NCI-H128 (cell line): Measurements from ENCODE around the gene MAGEC3.
"Not testable (repeated sequence)": the region's sequence is repeated elsewhere in the genome, so short reads cannot be mapped to it uniquely, and the experiment has no call there.

Source experiments
- DNase-seq: peaks from one replicate; lab custom pipeline; 2025; ENCODE audit not compliant: unreplicated experiment; lab: John Stamatoyannopoulos, UW

The MAGEC3 gene

GRCh38 chrX:141838016-141838415 lies at the start of gene MAGEC3:
TSS of gene MAGEC3 (plus strand) at chrX:141838316. CDS start at chrX:141838316, 0 bp downstream.
- no peak for DNase-seq

- DNase-seq = no peak
Observed at GRCh38 chrX:141791856-141792255, 46.3 kb upstream of the MAGEC3 start.

- no peak for DNase-seq
Observed at GRCh38 chrX:141811438-141811837, 26.7 kb upstream of the MAGEC3 start.

- DNase-seq = no peak
Observed at GRCh38 chrX:141814213-141814857, 23.8 kb upstream of the MAGEC3 start.

- no peak for DNase-seq
Observed at GRCh38 chrX:141815904-141816303, 22.2 kb upstream of the MAGEC3 start.

GRCh38 chrX:141832247-141832646 lies 5.9 kb upstream of the MAGEC3 start:
- DNase-seq = no peak

- DNase-seq = no peak
Observed at GRCh38 chrX:141839856-141840255, 1.7 kb downstream of the MAGEC3 start.

- DNase-seq = no peak
Observed at GRCh38 chrX:141857479-141857878, 19.4 kb downstream of the MAGEC3 start.

GRCh38 chrX:141879616-141880015 lies 41.5 kb downstream of the MAGEC3 start:
- DNase-seq = no peak

- DNase-seq = not testable (repeated sequence)
Observed at GRCh38 chrX:141888811-141889210, 50.7 kb downstream of the MAGEC3 start.

GRCh38 chrX:141894733-141895132 lies 56.6 kb downstream of the MAGEC3 start:
- DNase-seq = no peak

- no peak for DNase-seq
Observed at GRCh38 chrX:141897690-141898089, 59.6 kb downstream of the MAGEC3 start.

- no peak for DNase-seq
Observed at GRCh38 chrX:141902366-141902765, 64.2 kb downstream of the MAGEC3 start.

- DNase-seq = no peak
Observed at GRCh38 chrX:141903400-141904155, 65.5 kb downstream of the MAGEC3 start, which contains the start of gene MAGEC1. TSS of gene MAGEC1 (plus strand) at chrX:141903894. CDS start at chrX:141905073, 1,179 bp downstream.

GRCh38 chrX:141904262-141904661 lies 66.1 kb downstream of the MAGEC3 start:
- DNase-seq = no peak

GRCh38 chrX:141917801-141918200 lies 79.7 kb downstream of the MAGEC3 start:
- no peak for DNase-seq

GRCh38 chrX:141924293-141924692 lies 86.2 kb downstream of the MAGEC3 start:
- no peak for DNase-seq

GRCh38 chrX:141928432-141928831 lies 90.3 kb downstream of the MAGEC3 start:
- no peak for DNase-seq

GRCh38 chrX:141934059-141934641 lies 96.0 kb downstream of the MAGEC3 start:
- no peak for DNase-seq

- DNase-seq = no peak
Observed at GRCh38 chrX:141935645-141936044, 97.5 kb downstream of the MAGEC3 start.

GRCh38 chrX:141936080-141936479 lies 98.0 kb downstream of the MAGEC3 start:
- DNase-seq = no peak

- no peak for DNase-seq
Observed at GRCh38 chrX:141941234-141941633, 103.1 kb downstream of the MAGEC3 start.
